Fibroblast of peridontal ligament (primary cell): ENCODE data around the gene TPX2.
"Not testable (repeated sequence)": the region's sequence is repeated elsewhere in the genome, so short reads cannot be mapped to it uniquely, and the experiment has no call there.

Experiments used
- DNase-seq: peaks from one replicate; pipeline ENCODE4 v3.0.0-alpha.2; 2010; ENCODE audit errors: extremely low read depth

TPX2 gene

DNA sequence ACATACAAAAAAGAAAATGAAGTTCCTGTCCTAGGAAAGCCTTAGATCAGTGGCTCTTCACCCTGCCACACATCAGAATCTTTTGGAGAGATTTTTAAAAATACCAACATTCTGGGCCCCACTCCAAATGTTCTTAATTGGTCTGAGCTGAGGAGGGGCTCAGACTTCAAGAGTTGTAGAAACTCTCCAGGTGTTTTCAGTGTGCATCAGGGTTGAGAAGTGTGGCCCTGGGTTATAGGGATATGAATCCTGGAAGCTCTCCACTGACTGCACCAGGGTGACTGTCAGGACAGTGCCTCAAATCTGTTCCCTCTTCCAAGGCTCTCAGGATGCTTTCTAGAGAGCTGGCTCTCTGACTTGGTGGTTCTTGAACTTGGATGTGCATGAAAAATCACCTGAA lies 74.5 kb downstream of the TPX2 start:
- no peak for DNase-seq

DNA sequence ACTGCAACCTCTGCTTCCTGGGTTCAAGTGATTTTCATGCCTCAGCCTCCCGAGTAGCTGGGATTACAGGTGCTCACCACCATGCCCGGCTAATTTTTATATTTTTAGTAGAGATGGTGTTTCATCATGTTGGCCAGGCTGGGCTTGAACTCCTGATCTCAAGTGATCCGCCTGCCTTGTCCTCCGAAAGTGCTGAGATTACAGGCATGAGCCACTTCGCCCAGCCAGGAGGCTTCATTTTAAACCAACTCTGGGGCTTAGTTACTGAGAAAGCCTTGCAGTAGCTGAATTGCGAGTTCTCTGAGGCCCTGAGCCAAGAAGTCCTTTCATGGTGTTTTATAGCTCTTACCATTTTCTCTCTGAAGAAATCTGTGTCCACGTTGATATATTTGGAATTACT lies 75.1 kb downstream of the TPX2 start:
- DNase-seq = not testable (repeated sequence)

DNA sequence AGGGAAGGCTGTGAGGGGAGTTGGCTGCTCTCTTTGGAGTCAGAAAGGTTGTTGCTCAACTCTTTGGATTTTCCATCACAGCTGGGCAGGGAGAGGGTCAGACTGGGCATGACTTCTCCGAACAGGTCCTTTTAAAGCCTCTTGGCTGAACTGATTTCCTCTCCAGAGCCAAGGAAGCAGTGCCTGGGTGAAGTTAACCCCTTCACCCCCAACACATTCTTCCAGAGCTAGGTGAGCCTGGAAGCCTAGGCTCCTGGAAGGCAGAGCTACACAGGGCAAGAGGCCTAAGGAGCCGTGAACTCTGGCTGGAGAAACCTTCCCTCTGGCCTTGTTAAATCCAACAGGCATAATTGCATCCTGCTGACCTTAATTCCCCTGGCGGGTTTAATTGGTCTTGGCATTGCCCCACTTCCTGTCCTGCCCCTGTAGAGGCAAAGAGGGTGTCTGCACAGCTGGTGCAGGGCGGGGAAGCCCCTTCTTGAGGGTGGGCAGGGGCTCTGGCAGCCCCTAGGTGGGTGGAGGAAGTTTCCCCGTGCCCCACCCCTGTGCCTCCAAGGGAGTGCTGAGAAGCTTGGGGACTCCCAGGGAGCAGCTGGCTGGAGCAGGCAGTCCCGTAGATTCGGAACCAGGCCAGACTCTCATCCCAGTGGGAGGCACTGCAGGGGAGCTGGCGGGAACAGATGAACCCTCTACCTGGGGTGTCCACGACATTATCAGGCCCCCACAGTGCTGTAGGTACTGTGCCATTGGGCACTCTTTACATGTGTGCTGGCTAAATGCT lies 76.5 kb downstream of the TPX2 start:
- peak; percentile 58 for DNase-seq

DNA sequence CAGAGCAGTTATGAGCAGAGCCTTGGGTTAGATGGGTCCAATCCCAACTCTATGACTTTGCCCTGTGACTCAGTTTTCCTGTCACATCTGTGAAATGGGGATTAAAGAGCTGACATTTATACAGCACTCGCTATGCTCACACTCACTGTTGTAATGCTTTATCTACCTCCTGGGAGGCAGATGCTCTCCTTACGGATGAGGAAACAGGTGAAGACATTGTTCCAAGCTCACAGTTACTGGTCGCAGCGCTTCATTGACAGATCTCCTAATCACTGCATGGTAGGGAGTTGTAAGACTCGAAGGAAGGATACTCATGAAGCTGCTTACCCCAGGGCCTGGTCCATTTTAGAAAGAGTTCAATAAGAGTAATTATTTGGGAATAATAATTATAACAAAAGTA lies 77.1 kb downstream of the TPX2 start:
- no peak for DNase-seq

DNA sequence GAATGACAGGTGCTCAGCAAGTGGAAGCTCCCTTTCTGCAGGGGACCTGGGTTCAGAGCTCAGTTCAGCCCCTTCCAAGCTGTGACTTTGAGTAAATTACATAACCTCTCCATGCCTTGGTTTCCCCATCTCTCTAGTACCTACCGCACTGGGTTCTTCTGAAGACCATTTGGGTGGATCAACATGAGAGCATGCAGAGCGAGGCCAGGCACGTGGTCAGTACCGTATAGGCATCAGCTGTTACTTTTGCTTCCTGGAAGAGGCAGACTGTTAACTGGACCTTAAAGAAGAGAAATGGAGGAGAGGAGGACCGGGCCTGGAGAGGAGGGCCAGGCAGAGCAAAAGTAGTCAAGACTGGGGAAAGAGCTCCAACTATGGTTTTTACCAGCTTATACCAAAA lies 78.4 kb downstream of the TPX2 start:
- DNase-seq = no peak

DNA sequence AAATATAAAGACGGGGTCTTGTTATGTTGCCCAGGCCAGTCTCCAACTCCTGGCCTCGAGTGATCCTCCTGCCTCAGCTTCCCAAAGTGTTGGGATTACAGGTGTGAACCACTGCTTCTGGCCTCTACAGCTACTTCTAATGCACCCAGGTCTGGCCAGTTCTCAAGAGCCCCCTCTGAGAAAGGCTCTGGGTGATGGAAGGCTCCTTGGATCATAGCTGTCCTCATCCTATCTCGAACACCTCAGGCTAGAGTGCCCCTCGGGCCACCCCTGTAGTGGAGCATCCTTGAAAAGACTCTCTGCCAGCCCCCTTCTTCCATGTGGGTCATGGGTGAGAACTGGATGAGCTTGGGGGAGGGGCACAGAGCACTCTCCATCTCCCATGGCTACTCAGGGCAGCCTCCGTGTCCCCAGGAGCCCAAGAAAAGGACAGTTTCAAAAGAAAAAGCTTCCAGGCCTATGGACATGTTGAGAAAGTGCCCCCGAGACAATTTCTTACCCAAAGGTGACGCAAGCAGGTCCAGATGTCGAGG lies 79.4 kb downstream of the TPX2 start:
- DNase-seq = no peak

DNA sequence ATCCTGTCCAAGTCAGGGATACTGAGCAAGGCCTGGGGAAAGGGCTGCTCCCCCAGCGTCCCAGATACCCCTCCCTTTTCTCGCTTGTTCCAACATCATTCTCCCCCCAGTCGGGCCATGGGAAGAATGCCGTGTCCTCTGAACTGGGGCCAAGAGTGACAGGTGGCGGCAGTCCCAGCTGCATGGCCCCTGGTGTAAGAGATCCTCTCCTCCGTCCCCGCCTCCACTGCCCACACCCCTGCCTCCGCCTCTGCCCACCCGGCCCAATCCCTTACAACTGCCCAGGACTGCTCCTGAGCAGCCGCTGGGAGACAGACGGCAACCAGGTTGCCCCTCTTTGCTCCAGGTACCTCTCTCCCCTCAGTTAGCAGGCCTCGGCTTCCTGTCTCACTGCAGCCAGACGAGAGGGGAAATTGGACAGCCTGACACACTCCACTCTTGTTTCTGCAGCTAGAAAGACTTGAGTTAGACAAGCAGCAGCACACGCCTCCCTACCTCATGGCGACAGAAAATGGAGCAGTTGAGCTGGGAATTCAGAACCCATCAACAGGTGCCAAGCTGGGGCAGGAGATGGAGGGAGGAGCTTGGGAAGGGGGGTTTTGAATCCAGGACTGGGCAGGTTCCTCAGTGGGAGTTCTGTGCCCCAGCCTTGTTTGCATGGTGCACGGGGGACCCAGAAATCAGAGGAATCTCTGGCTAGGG lies 80.1 kb downstream of the TPX2 start, which contains the start of gene MYLK2:
Gene MYLK2 (plus strand): TSS at position 274 of the 702 bp plus-strand sequence. CDS start 225 bp downstream, at position 499.
- DNase-seq = no peak

DNA sequence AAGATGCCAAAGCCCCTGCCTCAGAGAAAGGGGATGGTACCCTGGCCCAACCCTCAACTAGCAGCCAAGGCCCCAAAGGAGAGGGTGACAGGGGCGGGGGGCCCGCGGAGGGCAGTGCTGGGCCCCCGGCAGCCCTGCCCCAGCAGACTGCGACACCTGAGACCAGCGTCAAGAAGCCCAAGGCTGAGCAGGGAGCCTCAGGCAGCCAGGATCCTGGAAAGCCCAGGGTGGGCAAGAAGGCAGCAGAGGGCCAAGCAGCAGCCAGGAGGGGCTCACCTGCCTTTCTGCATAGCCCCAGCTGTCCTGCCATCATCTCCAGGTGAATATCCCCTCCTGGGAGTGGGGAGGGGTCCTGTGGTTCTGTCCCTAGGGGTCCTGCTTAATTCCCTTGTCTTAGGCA lies 81.1 kb downstream of the TPX2 start:
- no peak for DNase-seq

DNA sequence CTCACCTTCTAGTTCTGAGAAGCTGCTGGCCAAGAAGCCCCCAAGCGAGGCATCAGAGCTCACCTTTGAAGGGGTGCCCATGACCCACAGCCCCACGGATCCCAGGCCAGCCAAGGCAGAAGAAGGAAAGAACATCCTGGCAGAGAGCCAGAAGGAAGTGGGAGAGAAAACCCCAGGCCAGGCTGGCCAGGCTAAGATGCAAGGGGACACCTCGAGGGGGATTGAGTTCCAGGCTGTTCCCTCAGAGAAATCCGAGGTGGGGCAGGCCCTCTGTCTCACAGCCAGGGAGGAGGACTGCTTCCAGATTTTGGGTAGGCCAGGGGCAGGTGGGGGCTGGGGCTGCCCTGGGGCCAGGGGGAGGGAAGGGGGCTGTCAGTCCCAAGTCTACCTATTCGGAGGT lies 82.3 kb downstream of the TPX2 start:
- DNase-seq = no peak

DNA sequence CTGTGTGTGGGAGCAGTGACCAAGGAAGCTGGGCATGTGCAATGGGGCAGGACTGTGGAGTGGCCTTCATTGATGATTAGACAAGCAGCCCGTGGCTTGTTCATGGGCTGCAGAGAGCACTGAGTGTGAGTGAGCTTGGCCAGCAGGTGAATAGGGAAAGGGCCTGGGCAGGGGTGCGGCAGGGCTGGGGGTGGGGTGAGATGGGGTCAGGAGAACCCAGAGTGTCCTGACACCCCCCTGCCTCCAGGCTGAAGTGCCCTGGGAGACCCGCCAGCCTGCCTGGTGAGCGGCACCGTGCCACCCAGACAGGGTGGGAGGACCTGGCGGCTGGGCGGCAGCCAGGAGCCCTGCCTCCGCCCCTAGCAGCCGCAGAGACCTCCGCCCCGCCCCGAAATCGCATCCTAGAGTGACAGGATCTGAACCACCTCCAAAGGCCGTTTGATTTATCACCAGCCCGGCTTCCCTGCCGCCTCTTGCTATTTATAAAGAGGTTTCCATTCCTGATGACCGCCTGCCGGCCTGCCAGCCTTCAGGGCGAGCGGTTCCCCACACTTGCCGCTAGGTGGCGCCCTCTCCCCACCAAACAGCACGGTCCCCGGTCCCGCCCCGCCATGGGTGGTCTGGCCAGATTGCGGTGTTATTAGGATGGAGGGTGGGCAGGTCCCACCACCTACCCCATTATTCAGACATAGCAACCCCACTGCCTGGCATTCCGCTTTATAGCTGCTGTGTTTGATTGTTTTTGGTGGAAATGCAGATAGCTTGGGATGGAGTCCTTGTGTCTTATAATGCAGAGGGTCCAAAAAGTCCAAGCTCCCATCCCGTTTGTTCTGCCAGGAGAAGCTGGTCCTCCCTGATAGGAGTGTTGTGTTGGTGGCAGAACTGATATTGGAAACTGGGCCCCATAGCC lies 83.6 kb downstream of the TPX2 start:
- DNase-seq = peak; percentile 55

DNA sequence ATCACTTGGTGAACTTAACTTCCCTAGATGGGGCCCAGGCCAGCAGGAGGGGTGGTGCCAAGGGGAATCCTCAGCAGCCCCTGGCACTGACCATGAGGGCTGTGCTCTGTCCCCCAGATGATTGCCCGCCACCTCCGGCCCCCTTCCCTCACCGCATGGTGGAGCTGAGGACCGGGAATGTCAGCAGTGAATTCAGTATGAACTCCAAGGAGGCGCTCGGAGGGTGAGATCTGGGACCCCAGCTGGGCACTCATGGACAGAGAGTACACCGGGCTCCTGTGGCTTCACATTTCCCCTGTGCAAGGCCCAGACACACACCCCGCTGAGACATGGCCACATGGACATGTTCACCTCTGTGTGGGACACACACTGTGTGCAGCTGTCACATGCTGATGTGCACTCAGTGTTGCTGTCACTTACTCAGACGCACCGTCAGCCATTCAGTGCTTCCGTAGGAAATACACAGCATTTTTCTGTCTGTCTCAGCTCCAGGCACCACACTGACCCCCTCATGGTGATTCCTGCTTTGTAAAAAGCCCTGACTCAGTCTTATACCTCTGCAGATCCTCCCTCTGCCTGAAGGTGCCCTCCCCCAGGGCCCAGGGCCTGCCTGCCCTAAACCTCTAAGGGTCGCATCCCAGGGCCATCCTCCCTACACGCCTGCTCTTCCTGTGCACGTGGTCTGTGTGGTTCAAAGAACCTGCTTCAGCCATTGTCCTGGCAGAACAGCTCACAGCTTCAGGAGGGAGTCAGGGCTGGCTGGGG lies 84.5 kb downstream of the TPX2 start:
- DNase-seq = no peak

DNA sequence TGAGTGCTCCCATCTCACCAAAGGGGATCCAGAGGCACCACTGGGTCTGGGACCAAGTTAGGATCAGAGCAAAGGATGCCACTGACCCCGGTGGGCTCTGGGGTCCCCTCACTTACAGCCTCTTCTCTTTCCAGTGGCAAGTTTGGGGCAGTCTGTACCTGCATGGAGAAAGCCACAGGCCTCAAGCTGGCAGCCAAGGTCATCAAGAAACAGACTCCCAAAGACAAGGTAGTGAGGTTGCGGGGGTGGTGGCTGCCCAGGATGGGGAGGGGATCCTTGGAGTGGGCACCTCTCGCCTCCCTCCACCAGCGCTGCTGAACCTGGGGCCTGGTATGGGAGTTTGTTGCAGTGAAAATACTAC lies 85.0 kb downstream of the TPX2 start:
- no peak for DNase-seq

DNA sequence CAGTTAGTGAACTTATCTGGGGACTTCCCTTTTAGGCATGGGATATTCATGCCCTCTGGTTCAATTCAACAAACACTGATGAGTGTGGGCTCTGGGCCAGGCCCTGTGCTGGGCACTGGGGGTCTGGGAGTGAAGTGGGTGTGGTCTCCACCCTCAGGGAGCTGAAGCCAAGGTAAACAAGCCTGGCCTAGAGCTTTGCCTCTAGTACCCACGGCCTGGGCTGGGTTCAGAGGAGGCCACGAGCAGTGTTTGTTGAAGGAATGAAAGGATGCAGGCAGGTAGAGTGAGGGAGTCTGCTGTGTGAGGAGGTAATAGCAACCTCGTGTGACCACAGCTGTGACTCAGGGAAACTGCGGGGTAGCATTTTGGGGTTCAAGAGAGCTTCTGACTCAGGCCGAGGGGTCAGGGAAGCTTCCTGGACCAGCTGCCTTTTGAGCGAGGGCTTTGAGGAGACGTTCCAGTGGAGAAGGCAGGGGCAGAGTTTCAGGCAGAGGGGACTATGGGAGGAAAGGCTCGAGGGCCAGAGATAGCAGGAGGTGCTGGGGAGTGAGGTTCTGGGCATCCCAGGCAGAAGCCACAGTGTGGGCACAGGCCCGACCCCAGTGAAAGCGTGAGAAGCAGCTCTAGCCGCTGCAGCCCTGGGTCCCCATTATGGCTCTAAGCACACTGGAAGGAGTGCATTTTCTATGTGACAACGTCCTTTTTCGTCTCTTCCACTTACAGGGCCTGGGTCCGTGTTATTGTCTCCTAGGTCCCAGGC lies 85.6 kb downstream of the TPX2 start:
- DNase-seq = no peak

DNA sequence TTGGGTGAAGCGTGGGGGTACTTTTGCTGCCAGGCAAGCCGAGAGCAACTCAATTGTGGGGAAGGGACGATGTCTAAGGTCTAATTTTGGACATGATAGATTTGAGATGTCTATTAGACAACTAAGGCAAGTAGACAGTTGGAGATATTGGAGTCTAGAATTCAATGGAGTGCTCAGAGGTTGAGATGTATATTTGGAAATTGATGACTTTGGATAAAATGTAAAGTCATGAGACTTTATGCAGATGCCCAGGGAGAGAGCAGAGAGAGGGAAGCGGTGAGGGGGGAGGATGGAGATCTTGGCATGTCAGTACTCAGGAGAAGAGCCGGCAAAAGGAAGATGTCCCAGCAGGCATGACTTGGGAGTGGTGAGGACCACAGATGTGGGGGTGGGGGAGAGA lies 87.0 kb downstream of the TPX2 start:
- no peak for DNase-seq

DNA sequence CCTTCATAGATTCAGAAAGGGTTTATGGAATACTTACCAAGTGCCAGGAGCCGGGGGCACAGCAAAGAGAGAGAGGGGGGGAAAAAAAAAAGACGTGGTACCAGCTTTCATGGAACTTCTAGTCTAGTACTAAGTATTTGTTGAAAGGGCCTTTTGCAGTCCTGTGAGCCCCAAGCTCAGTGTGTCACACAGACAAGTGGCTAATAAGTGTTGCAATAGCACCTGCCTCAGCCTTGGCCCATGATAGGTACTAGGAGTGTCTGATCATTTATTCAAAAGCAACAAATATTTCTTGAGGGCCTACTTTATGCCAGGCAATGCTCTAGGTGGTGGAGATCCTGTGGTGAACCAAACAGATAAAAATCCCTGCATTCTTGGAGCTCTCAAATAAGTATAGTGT lies 88.0 kb downstream of the TPX2 start:
- DNase-seq = no peak

DNA sequence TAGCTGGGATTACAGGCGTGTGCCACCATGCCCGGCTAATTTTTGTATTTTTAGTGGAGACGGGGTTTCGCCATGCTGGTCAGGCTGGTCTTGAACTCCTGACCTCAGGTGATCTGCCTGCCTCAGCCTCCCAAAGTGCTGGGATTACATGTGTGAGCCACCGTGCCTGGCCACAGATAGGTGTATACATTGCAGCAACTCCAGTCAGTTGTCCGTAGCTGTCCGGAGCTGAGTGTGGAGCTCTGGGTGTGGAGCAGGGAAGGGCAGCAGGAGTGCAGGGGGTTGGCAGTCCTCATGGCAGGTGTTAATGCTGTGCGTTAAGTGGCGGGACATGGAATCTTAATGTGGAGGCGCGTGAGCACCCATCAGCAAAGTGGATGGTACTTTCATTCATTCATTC lies 88.9 kb downstream of the TPX2 start:
- not testable (repeated sequence) for DNase-seq

DNA sequence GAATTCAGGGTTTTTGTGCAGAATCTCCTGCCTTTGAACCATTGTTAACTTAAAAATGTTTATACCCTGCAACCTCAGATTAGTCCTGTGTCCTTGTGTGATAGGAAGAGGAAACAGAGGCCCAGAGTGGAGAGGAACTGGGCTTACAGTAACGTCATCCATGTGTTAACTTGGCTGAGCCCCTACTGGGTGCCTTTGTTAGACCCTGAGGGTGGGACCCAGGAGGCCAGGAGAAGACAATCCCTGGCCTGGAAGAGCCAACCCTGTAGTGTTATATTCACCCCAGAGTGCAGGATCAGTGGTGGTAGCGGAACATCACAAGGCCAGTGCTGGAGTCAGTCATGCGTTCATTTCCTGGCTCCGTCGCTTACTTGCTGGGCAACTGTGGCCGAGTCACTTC lies 90.6 kb downstream of the TPX2 start:
- DNase-seq = no peak

DNA sequence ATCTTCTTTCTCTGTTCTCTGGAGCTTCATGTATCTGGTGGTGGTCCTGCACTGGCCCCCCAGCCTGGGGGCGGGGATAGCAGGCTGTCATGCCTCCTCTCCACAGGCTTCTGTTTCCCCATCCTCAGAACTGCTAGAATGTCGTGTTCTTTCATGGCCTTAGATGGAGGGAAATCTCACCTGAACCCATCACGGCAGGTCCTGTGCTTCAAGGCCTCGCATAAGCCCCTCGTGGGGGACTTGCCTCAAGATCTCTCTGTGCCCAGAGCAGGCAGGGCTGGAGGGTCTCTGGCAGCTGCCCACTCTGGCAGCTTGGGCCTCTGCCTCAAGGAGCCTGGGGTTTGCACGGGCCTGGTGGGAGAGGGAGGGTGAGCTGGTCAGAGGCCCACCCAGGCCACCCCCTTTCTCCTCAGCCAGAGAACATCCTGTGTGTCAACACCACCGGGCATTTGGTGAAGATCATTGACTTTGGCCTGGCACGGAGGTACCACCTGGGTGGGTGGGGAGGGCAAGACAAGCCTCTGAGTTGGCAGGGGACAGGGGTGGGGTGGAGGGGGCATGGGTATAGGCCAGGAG lies 91.4 kb downstream of the TPX2 start:
- no peak for DNase-seq

DNA sequence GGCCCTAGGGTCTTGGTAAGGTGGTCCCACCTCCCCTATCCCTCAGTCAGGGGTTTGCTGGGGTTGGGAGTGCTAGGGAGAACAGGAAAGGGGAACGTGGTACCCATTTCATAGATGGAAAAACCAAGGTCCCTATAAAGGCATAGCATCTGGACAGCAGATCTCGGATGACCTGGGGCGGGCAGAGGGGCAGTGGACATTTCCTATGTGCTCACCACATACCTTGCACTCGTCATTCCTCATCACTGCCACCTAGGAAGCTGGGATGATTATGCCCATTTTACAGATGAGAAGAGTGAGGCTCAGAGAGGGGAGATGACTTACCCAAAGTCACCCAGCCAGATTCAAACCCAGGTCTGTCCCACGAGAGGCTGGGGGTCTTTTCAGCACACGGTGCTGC lies 92.1 kb downstream of the TPX2 start:
- DNase-seq = no peak

DNA sequence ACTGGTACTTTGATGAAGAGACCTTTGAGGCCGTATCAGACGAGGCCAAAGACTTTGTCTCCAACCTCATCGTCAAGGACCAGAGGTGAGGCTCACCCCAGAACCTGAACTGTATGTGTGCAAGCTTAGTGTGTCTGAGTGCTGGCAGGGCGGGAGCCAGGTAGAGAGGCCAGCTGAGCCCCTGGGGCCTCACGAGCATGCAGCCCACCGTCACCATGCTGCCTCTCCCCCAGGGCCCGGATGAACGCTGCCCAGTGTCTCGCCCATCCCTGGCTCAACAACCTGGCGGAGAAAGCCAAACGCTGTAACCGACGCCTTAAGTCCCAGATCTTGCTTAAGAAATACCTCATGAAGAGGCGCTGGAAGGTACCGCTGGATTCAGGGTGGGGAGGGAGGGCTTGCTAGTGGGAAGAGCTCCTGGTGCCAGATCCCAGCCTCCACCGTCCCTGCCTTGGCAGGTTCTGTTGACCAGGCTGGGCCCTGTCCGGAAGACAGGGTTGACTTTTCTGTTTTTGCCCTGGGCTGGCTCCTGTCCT lies 92.7 kb downstream of the TPX2 start:
- DNase-seq = no peak
